Vagina (tissue), 2 donors: ENCODE measurements around the gene RASGRF2. TPM values are rescaled to one million over a fixed set of nuclear protein-coding genes. Genes with fewer than 3 reads are reported as not detected.
A peak's percentile ranks its signal among the peaks of the same experiment; 100 is the strongest.

Experiments used
- DNase-seq, 2 donors: peaks; one replicate each; pipeline ENCODE4 v3.0.0-alpha.2; 2017; ENCODE audit errors: extremely low spot score in 2 of 2
- H3K27ac ChIP-seq: fragments of 200-600 bp; sonication (generic); one replicate; pipeline ENCODE4 v1.5.1; 2019
- H3K27me3 ChIP-seq: fragments of 200-600 bp; sonication (generic); one replicate; pipeline ENCODE4 v1.5.1; 2019
- H3K36me3 ChIP-seq, 2 donors: fragments of 200-600 bp; sonication (generic); one replicate each; pipeline ENCODE4 v1.5.1; 2017 to 2019
- H3K4me1 ChIP-seq: fragments of 200-600 bp; sonication (generic); one replicate; pipeline ENCODE4 v1.5.1; 2019
- H3K4me3 ChIP-seq, 2 donors: fragments of 200-600 bp; sonication (generic); 1 replicate in 1 of 2; 2 replicates in 1 of 2; pipeline ENCODE4 v1.5.1; 2016 to 2019
- H3K9me3 ChIP-seq: fragments of 200-600 bp; sonication (generic); one replicate; pipeline ENCODE4 v1.5.1; 2019
- POLR2A ChIP-seq, 2 donors: fragments of 450-650 bp; IDR thresholded peaks; one replicate each; pipeline ENCODE4 v1.6.1; 2017; ENCODE audit warnings: antibody characterized with exemption in 2 of 2, mild to moderate bottlenecking in 2 of 2, moderate library complexity in 2 of 2
- POLR2AphosphoS5 ChIP-seq, 2 donors: sonication (generic); formaldehyde crosslinking; IDR thresholded peaks; one replicate each; pipeline ENCODE4 v1.9.0; 2017; ENCODE audit warnings: antibody characterized with exemption in 2 of 2, mild to moderate bottlenecking in 2 of 2, low read depth in 1 of 2; ENCODE audit not compliant: insufficient read depth in 1 of 2
- intact Hi-C: fragments of 100-400 bp; cut with DNase I; formaldehyde crosslinking; loops from one replicate; pipeline ENCODE4 v1.15.1; 2023
- total RNA-seq: library from RNA; depleted of rRNA; stranded (reverse); fragments of >200 nt; gene quantifications from one replicate; pipeline ENCODE4 v1.2.3, GENCODE V29; 2016
- TF ChIP-seq, protein P1 (sequence below), 3 experiments: fragments of 450-650 bp in 2 of 3; fragments of 200-600 bp in 1 of 3; sonication (generic) in 1 of 3; IDR thresholded peaks; one replicate each; pipeline ENCODE4 v1.5.1; 2017 to 2019; ENCODE audit warnings: antibody characterized with exemption in 3 of 3, mild to moderate bottlenecking in 2 of 3, moderate library complexity in 2 of 3

The RASGRF2 gene
- total RNA-seq, 1 donor from 2014 or later, result 8.8 TPM

DNA sequence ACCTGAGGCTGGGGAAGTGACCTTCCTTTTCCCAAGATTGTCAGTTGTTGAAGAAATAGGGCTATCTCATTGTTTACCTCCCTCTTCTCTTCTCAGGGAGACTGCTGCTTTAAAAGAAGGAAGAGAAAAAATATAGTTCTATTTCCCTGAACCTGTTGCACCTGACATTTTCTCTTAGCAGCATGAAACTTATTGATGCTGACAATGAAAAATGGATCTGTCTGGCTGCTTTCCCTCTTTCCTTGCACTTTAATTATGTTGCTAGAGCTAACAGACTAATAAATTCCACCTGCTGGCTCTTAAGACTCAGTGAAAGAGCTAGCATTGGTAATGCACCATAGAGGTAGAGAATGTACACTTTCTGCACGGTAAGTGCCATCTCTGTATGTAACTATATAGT, 266.8 kb downstream of the RASGRF2 start:
- Histone ChIP-seq H3K27ac (no peak overlapping the region), H3K9me3 (no peaks in the 10 kb centered on the region), H3K4me3 (no peak overlapping the region), H3K4me1 (no peaks in the 10 kb centered on the region), H3K36me3 (no peaks in the 10 kb centered on the region), H3K27me3 (no peaks in the 10 kb centered on the region)
- no peak for DNase-seq
- intact Hi-C loops, result no loop called here
- TF ChIP-seq, protein P1, sequence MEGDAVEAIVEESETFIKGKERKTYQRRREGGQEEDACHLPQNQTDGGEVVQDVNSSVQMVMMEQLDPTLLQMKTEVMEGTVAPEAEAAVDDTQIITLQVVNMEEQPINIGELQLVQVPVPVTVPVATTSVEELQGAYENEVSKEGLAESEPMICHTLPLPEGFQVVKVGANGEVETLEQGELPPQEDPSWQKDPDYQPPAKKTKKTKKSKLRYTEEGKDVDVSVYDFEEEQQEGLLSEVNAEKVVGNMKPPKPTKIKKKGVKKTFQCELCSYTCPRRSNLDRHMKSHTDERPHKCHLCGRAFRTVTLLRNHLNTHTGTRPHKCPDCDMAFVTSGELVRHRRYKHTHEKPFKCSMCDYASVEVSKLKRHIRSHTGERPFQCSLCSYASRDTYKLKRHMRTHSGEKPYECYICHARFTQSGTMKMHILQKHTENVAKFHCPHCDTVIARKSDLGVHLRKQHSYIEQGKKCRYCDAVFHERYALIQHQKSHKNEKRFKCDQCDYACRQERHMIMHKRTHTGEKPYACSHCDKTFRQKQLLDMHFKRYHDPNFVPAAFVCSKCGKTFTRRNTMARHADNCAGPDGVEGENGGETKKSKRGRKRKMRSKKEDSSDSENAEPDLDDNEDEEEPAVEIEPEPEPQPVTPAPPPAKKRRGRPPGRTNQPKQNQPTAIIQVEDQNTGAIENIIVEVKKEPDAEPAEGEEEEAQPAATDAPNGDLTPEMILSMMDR (IDR thresholded peaks at IDR 0.05), result no peak

DNA sequence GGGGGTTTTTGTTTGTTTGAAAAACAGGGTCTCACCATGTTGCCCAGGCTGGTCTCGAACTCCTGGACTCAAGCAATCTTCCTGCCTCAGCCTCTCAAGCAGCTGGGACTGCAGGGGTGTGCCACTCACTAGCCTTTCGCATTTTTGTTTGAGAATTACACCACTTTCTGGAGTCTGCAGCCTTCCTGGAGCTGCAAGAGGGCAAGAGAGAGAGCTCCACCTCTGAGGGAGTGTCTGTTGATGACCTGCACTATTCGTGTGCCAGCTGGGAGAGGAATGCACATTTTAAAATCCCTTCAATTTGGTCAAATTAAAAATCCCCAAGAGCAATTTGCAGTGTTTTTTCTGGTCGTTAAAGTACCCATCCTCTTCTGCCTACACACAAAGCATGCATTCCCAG, 267.9 kb downstream of the RASGRF2 start:
- Histone ChIP-seq H3K4me3 (no peak overlapping the region), H3K27ac (no peak overlapping the region), H3K9me3 (no peaks in the 10 kb centered on the region), H3K36me3 (no peaks in the 10 kb centered on the region), H3K4me1 (peaks cover 6% of the 10 kb centered on the region), H3K27me3 (no peaks in the 10 kb centered on the region)
- DNase-seq, result no peak
- TF ChIP-seq POLR2AphosphoS5 (IDR thresholded peaks at IDR 0.05; ENCODE audit: insufficient read depth in 1 of 2, low read depth in 1 of 2) (no peak), POLR2A (IDR thresholded peaks at IDR 0.05) (no peak)
- TF ChIP-seq, protein P1 (IDR thresholded peaks at IDR 0.05), result no peak
- intact Hi-C loops, result no loop called here

DNA sequence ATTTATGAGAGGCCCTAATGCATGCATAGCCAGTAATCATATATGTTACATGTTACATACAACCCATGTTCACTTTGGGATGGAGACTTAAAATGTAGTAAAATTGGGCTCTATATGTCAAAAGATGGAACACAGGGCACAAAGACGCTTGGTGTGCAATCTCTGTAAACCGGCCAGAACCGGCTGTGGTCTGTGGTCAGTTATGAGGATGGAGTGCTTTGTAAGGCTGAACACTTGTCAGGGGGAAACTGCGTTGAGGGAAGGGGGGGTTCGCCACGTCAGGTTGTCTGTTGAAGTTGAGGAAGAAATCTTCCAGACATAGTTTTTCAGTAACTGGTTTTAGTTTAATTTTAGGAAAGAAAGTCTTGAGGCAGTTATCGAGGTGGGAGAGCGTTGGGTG, 270.3 kb downstream of the RASGRF2 start:
- no peak overlapping the region for H3K27ac ChIP-seq
- H3K4me1 ChIP-seq, result peaks cover 28% of the 10 kb centered on the region
- no peak overlapping the region for H3K4me3 ChIP-seq
- TF ChIP-seq POLR2AphosphoS5 (IDR thresholded peaks at IDR 0.05; ENCODE audit: insufficient read depth in 1 of 2, low read depth in 1 of 2), result no peak
- TF ChIP-seq, protein P1 (IDR thresholded peaks at IDR 0.05), result no peak
- H3K27me3 ChIP-seq, result no peaks in the 10 kb centered on the region
- DNase-seq, result no peak
- intact Hi-C loops, result no loop called here
- H3K9me3 ChIP-seq, result no peaks in the 10 kb centered on the region
- no peaks in the 10 kb centered on the region for H3K36me3 ChIP-seq

DNA sequence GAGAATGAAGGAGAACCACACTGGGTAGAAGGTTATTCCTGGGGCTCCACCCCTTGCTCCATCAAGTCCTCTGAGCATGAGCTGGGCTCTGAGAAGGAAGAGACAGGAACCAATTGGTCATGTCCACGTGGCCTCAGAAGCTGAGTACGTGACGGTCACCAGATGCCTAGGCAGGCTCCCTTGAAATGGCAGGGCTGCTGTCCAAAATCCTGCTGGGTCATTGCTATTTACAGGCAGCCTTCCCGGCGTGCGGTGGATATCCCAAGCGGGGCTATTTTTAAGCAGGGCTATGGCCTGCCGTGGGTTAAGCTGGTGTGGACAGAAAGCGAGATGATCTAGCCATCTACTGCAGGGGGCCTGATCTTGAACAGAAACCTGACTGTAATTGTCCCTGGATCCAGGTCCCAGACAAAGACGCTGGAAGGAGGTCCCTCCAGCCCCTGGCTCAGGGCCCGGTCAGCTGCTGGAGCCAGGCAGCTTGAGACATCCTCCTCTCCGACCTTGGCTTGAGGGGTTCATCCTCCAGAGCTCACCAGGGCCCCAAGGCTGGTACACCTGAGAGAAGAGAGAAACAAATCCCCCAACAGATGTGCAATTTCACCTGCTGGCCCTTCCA, 272.4 kb downstream of the RASGRF2 start:
- Histone ChIP-seq H3K27me3 (no peaks in the 10 kb centered on the region), H3K27ac (peak overlapping the region; percentile 78), H3K36me3 (no peaks in the 10 kb centered on the region), H3K4me1 (peaks cover 34% of the 10 kb centered on the region), H3K4me3 (peak overlapping the region; percentile 38 to 45), H3K9me3 (no peaks in the 10 kb centered on the region)
- intact Hi-C loops, result no loop called here
- TF ChIP-seq, protein P1 (IDR thresholded peaks at IDR 0.05), result no peak
- peak in 1 of 2 donors; percentile 40 for TF ChIP-seq POLR2AphosphoS5 (IDR thresholded peaks at IDR 0.05; ENCODE audit: insufficient read depth in 1 of 2, low read depth in 1 of 2)
- no peak for DNase-seq

DNA sequence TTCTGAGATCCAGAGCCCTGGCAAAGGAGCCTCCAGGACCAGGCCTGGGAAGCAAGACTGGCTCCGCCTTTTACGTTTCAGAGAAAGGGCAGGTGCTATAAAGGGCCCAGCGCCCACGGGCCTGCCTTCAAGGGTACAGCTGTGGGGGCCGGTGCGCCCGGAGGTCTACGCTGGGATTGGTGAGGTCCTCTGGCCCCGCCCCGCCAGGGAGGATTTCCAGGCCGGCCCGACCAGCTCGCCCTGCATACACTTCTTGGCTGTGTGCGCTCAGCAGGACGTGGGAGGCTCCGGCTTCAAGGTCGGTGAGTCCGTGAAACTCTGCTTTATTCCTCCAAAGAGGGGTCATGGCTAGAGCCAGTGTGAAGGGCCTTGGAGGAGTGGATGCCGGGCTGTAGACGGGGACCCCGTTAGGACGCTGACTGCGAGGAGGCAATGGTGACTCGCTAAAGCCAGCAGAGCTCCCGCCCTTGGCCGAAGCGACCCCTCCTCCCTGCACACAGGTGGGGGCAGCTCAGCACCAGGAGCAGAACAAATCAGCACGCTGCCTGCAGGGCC, 273.0 kb downstream of the RASGRF2 start, which contains the start of gene CKMT2:
TSS of gene CKMT2 (plus strand) at position 243 of the 555 bp plus-strand sequence. CDS start 17,811 bp downstream, outside the sequence.
- H3K36me3 ChIP-seq, result no peaks in the 10 kb centered on the region
- H3K4me1 ChIP-seq, result peaks cover 34% of the 10 kb centered on the region
- intact Hi-C loops, result no loop called here
- H3K9me3 ChIP-seq, result no peaks in the 10 kb centered on the region
- DNase-seq, result no peak
- peak within 1 kb of the TSS; percentile 38 to 45 for H3K4me3 ChIP-seq
- TF ChIP-seq, protein P1 (IDR thresholded peaks at IDR 0.05), result no peak
- TF ChIP-seq POLR2AphosphoS5 (IDR thresholded peaks at IDR 0.05; ENCODE audit: insufficient read depth in 1 of 2, low read depth in 1 of 2), result peak in 1 of 2 donors; percentile 43
- peak in 1 of 2 donors; percentile 16 for TF ChIP-seq POLR2A (IDR thresholded peaks at IDR 0.05)
- H3K27ac ChIP-seq, result peak within 1 kb of the TSS; percentile 78
- H3K27me3 ChIP-seq, result no peaks in the 10 kb centered on the region
